ENCODE results near the gene SCG3.

Gene SCG3

DNA sequence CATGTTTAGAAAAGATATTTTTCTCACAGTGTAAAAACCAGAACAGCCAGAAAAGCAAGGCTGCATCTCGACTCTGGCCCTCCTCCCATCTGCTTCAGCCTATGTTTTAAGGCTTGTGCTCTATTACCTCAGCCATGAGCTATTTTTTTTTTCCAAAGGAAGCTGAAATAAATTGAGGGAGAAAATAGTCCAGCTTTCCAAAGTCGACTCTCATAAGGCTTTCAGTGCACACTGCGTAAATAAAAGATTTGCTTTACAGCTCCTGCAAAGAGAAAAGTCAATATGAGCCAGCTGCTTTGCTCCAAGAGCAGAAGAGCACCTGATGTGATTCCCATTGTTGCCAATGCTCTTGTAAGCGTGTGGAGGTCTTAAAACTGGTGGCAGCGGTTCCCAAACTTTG lies 26.7 kb downstream of the SCG3 start:
- TF ChIP-seq, protein P1, sequence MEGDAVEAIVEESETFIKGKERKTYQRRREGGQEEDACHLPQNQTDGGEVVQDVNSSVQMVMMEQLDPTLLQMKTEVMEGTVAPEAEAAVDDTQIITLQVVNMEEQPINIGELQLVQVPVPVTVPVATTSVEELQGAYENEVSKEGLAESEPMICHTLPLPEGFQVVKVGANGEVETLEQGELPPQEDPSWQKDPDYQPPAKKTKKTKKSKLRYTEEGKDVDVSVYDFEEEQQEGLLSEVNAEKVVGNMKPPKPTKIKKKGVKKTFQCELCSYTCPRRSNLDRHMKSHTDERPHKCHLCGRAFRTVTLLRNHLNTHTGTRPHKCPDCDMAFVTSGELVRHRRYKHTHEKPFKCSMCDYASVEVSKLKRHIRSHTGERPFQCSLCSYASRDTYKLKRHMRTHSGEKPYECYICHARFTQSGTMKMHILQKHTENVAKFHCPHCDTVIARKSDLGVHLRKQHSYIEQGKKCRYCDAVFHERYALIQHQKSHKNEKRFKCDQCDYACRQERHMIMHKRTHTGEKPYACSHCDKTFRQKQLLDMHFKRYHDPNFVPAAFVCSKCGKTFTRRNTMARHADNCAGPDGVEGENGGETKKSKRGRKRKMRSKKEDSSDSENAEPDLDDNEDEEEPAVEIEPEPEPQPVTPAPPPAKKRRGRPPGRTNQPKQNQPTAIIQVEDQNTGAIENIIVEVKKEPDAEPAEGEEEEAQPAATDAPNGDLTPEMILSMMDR (IDR thresholded peaks at IDR 0.05; ENCODE audit: low read depth, low read length) = no peak
- Histone ChIP-seq H3K36me3 (peaks cover 41% of the 10 kb centered on the region), H3K4me1 (peaks cover 10% of the 10 kb centered on the region), H3K27me3 (no peaks in the 10 kb centered on the region), H3K4me3 (ENCODE audit: low read depth, low read length) (no peak overlapping the region), H3K9me3 (no peaks in the 10 kb centered on the region)
- no peak for DNase-seq

DNA sequence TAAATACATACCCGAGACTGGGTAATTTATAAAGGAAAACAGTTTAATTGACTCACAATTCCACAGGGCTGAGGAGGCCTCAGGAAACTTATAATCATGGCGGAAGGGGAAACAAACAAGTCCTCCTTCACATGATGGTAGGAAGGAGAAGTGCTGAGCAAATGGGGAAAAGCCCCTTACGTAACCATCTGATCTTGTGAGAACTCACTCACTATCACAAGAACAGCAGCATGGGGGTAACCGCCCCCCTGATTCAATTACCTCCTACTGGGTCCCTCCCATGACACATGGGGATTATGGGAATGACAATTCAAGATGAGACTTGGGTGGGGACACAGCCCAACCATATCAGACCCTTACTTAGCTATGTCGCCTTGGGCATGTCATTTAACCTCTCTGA lies 27.7 kb downstream of the SCG3 start:
- peaks cover 17% of the 10 kb centered on the region for H3K4me1 ChIP-seq
- TF ChIP-seq, protein P1 (IDR thresholded peaks at IDR 0.05; ENCODE audit: low read depth, low read length) = no peak

DNA sequence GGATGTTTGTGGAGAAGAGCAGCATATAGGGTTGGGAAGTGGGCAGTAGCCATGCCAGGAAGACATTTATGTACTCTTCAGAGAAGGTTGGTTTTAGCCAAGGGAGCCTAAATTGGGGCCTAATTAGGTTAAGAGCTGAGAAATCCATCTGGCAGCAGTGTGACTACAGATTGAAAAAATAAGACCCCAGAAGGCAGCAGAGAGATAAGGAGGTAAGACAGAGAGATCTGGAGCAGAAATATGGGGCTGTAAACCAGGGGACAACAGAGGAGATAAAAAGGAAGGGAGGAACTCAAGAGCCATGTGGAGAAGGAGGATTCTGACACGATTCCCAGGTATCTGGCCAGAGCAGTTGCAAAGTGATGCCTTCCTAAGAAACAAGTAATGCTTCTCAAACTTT lies 32.9 kb downstream of the SCG3 start:
- no peak for DNase-seq
- Histone ChIP-seq H3K4me1 (peaks cover 17% of the 10 kb centered on the region), H3K9me3 (no peaks in the 10 kb centered on the region), H3K27me3 (no peaks in the 10 kb centered on the region), H3K36me3 (peaks cover 61% of the 10 kb centered on the region), H3K4me3 (ENCODE audit: low read depth, low read length) (no peak overlapping the region)
- TF ChIP-seq, protein P1 (IDR thresholded peaks at IDR 0.05; ENCODE audit: low read depth, low read length) = no peak

More for the DNA sequence above, 27.7 kb downstream of the SCG3 start:
- no peak overlapping the region for H3K4me3 ChIP-seq (ENCODE audit: low read depth, low read length)
- no peak for DNase-seq
- H3K9me3 ChIP-seq = no peaks in the 10 kb centered on the region
- H3K27me3 ChIP-seq = no peaks in the 10 kb centered on the region
- H3K36me3 ChIP-seq = peaks cover 48% of the 10 kb centered on the region

DNA sequence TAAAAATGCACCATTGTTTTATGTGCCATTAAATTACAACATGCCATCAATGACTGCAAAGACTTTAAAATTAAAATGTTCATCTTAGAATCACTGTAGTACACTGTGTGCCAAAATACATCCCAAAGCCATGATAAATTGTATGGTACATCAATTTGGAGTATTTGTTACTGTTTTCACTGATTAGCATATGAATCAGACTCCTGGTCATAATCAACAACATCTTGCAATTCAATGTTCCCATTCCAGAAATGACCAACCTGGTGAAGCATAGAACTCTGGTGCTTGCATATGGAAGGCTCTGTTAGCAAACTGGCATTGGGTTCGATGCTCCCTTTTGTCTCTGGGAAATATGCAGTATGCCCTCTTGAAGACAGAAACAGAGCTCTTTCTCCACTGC lies 33.6 kb downstream of the SCG3 start:
- DNase-seq = no peak
- no peaks in the 10 kb centered on the region for H3K27me3 ChIP-seq
- TF ChIP-seq, protein P1 (IDR thresholded peaks at IDR 0.05; ENCODE audit: low read depth, low read length) = no peak
- peaks cover 17% of the 10 kb centered on the region for H3K4me1 ChIP-seq
- H3K36me3 ChIP-seq = peaks cover 68% of the 10 kb centered on the region
- H3K9me3 ChIP-seq = no peaks in the 10 kb centered on the region
- H3K4me3 ChIP-seq (ENCODE audit: low read depth, low read length) = no peak overlapping the region

DNA sequence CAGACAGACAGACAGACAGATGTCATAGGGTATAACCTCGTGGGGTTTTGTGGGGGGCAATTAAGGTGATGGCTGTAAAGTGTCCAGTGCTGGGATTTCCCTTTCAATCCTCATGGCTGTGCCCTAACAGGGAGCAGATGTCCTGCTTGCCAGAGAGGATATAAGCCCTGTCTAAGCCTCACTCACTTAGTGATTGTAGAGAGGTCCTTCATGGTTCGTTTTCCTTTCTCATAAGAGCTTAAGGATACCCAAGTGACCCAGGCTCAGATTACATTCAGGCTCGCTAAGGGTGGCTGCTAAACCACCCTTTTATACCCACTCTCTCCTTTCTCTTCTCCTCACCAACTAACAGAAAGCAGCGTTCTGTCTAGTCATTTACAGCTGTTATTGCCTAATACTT lies 36.9 kb downstream of the SCG3 start:
- no peak for DNase-seq
- peaks cover 74% of the 10 kb centered on the region for H3K36me3 ChIP-seq
- no peaks in the 10 kb centered on the region for H3K27me3 ChIP-seq
- TF ChIP-seq, protein P1 (IDR thresholded peaks at IDR 0.05; ENCODE audit: low read depth, low read length) = no peak
- H3K9me3 ChIP-seq = no peaks in the 10 kb centered on the region
- H3K4me1 ChIP-seq = peaks cover 28% of the 10 kb centered on the region
- H3K4me3 ChIP-seq (ENCODE audit: low read depth, low read length) = no peak overlapping the region

DNA sequence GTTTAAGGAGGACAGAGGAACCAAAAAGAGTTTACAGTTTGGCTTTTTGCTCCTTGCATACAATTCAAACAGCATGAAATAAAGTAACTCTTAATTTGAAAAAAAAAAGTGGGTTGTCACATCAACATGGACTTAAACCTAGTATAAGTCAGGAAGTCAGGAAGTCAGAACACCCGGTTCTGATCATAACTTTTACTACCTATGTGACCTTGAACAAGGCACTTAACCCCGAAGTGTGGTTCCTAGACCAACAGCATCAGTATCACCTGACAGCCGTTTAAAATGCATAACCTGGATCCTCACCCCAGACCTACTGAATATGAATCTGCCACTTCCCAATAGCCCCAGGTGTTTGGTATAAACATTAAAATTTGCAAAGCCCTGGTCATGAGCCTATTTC lies 37.4 kb downstream of the SCG3 start:
- H3K4me1 ChIP-seq = peaks cover 25% of the 10 kb centered on the region
- TF ChIP-seq, protein P1 (IDR thresholded peaks at IDR 0.05; ENCODE audit: low read depth, low read length) = no peak
- H3K27me3 ChIP-seq = no peaks in the 10 kb centered on the region
- H3K9me3 ChIP-seq = no peaks in the 10 kb centered on the region
- no peak overlapping the region for H3K4me3 ChIP-seq (ENCODE audit: low read depth, low read length)
- H3K36me3 ChIP-seq = peaks cover 69% of the 10 kb centered on the region
- no peak for DNase-seq

All from BE2C (cell line).